Glutamatergic neuron (in vitro differentiated cells): ENCODE measurements around the gene CMTM8. TPM values are rescaled to one million over a fixed set of nuclear protein-coding genes. Genes with fewer than 3 reads are reported as not detected.

Experiments used
- DNase-seq: peaks from one replicate; pipeline ENCODE4 v3.0.0; 2022
- H3K27ac Mint-ChIP-seq: one replicate; pipeline ENCODE4 v1.8.0; 2020; ENCODE audit warnings: mild to moderate bottlenecking, mixed read lengths, inconsistent platforms; ENCODE audit not compliant: unreplicated experiment
- H3K27me3 Mint-ChIP-seq: one replicate; pipeline ENCODE4 v1.8.0; 2020; ENCODE audit warnings: mild to moderate bottlenecking, moderate library complexity, mixed read lengths, inconsistent platforms; ENCODE audit not compliant: unreplicated experiment
- H3K36me3 Mint-ChIP-seq: one replicate; pipeline ENCODE4 v1.8.0; 2020; ENCODE audit warnings: mild to moderate bottlenecking, mixed read lengths, inconsistent platforms; ENCODE audit not compliant: unreplicated experiment
- H3K4me1 Mint-ChIP-seq: one replicate; pipeline ENCODE4 v1.8.0; 2020; ENCODE audit warnings: mild to moderate bottlenecking, low read depth, mixed read lengths, inconsistent platforms; ENCODE audit not compliant: unreplicated experiment
- H3K4me3 Mint-ChIP-seq: one replicate; pipeline ENCODE4 v1.8.0; 2020; ENCODE audit warnings: mild to moderate bottlenecking, mixed read lengths, inconsistent platforms; ENCODE audit not compliant: unreplicated experiment
- H3K9me3 Mint-ChIP-seq: one replicate; pipeline ENCODE4 v1.8.0; 2020; ENCODE audit warnings: mild to moderate bottlenecking, moderate library complexity, mixed read lengths, inconsistent platforms; ENCODE audit not compliant: unreplicated experiment
- total RNA-seq: library from RNA; stranded (reverse); fragmentation: NEBNext Ultra II Directional; extraction: Animal tissue kit (Norgen Biotek cat#: 25700); gene quantifications from one replicate; pipeline ENCODE4 v1.2.1, GENCODE V29; 2021; ENCODE audit not compliant: unreplicated experiment
- TF ChIP-seq, protein P1 (sequence below): fragments of 200-600 bp; sonication (generic); IDR thresholded peaks from one replicate; pipeline ENCODE4 v1.5.0; 2021; ENCODE audit not compliant: partially characterized antibody, unreplicated experiment

CMTM8 gene
- total RNA-seq, 1 donor from 2014 or later, result not detected

DNA sequence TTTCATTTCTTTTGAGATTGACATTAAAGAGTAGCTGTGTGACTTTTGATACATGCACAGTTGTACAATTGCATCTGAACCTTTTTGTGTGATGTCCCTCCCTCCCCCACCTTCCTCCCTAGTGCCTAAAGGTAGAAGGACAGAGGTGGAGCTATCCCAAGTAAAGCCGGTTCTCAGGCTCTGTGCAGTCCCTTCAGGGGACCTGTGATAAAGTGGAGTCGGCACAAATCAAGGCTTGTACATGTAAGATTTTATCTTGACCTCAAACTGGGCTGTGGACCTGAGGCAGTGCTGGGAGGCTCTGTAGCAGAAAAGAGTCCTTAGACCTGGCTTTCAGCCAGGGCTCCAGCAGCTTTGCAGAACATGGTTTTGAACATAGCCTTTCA, 97.6 kb downstream of the CMTM8 start:
- no peaks in the 10 kb centered on the region for H3K9me3 Mint-ChIP-seq
- no peak for DNase-seq
- H3K4me3 Mint-ChIP-seq, result no peak overlapping the region
- TF ChIP-seq, protein P1, sequence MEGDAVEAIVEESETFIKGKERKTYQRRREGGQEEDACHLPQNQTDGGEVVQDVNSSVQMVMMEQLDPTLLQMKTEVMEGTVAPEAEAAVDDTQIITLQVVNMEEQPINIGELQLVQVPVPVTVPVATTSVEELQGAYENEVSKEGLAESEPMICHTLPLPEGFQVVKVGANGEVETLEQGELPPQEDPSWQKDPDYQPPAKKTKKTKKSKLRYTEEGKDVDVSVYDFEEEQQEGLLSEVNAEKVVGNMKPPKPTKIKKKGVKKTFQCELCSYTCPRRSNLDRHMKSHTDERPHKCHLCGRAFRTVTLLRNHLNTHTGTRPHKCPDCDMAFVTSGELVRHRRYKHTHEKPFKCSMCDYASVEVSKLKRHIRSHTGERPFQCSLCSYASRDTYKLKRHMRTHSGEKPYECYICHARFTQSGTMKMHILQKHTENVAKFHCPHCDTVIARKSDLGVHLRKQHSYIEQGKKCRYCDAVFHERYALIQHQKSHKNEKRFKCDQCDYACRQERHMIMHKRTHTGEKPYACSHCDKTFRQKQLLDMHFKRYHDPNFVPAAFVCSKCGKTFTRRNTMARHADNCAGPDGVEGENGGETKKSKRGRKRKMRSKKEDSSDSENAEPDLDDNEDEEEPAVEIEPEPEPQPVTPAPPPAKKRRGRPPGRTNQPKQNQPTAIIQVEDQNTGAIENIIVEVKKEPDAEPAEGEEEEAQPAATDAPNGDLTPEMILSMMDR, result no peak
- H3K27me3 Mint-ChIP-seq, result no peaks in the 10 kb centered on the region
- H3K36me3 Mint-ChIP-seq, result no peaks in the 10 kb centered on the region
- no peak overlapping the region for H3K27ac Mint-ChIP-seq
- H3K4me1 Mint-ChIP-seq, result peaks cover 2% of the 10 kb centered on the region

DNA sequence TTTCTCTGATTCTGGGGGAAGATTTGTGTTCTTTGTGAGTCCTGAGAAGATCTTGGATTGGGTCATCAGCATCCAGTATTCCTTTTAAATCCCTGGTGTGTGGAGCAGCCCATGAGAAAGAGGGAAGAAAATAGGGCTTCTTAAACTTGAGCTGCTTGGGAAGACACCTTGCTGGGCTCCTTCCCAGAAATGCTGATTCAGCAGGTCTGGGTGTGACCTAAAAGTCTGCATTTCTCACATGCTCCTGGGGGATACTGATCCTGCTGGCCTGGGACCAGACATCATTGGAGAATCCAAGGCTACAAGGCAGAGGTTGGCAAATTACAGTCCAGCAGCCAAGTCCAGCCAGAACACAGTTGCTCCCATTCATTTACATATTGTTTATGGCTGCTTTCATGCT, 99.0 kb downstream of the CMTM8 start:
- Mint-ChIP-seq H3K36me3 (no peaks in the 10 kb centered on the region), H3K27ac (no peak overlapping the region), H3K27me3 (no peaks in the 10 kb centered on the region), H3K4me1 (peaks cover 2% of the 10 kb centered on the region), H3K4me3 (no peak overlapping the region), H3K9me3 (no peaks in the 10 kb centered on the region)
- no peak for DNase-seq
- TF ChIP-seq, protein P1, result no peak

DNA sequence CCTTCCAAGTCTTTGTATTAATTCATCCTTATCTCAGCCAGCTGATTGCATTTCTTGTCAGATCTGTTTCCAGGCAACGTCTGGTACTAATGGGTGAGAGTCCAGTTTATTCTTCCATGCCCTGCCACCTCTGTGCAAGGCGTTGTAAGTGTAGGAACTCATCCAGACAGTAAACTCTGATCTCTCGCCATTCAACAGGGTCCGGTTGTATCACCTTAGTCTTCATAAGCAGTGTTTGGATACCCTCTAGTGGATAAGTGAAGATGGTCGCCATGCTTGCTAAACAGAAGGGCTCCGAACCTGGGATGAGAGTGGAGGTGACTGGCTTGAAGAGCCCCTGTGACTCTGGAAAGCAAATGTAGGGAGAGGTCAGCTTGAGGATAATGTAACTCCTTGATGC, 101.6 kb downstream of the CMTM8 start:
- H3K4me3 Mint-ChIP-seq, result no peak overlapping the region
- no peak for DNase-seq

DNA sequence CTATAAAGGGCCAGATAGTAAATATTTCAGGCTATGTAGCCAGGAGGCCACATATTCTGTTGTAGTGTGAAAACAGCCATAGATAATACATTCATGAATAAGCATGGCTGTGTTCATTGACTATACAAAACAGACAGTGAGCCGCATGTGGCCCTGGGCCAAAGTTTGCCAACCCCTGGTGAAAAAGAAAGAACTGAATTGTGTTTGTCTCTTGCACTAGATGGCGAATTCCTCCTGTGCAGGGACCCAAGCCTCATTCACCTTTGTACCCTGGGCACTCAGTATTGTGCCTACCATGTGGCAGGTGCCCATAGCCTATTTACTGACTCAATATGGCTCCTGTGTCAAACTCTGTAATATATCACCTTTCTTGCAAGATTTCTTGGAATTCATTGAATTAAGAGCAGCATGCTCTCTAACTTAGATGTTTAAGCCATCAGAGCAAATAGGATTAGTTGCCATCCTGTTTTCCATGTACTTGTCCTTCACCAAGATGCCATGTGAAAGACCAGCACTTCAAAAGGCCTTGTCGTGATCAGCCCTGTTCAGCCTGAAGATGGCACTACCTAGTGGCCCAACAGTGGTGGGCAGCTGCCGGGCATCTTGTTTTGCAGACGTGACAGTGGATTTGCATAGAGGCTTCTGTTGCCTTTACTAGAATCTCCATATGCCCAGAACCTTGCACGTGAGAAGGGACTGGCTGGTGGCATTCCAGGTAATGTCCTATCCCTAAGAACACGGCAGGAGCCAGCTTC, 102.3 kb downstream of the CMTM8 start:
- H3K27ac Mint-ChIP-seq, result no peak overlapping the region
- H3K4me1 Mint-ChIP-seq, result no peaks in the 10 kb centered on the region
- no peaks in the 10 kb centered on the region for H3K36me3 Mint-ChIP-seq
- peaks cover 3% of the 10 kb centered on the region for H3K27me3 Mint-ChIP-seq
- H3K9me3 Mint-ChIP-seq, result no peaks in the 10 kb centered on the region
- DNase-seq, result no peak
- TF ChIP-seq, protein P1, result no peak
- no peak overlapping the region for H3K4me3 Mint-ChIP-seq

More for the DNA sequence above, 101.6 kb downstream of the CMTM8 start:
- Mint-ChIP-seq H3K4me1 (no peaks in the 10 kb centered on the region), H3K27me3 (peaks cover 3% of the 10 kb centered on the region), H3K27ac (no peak overlapping the region), H3K9me3 (no peaks in the 10 kb centered on the region), H3K36me3 (no peaks in the 10 kb centered on the region)
- TF ChIP-seq, protein P1, result peak; percentile 65

DNA sequence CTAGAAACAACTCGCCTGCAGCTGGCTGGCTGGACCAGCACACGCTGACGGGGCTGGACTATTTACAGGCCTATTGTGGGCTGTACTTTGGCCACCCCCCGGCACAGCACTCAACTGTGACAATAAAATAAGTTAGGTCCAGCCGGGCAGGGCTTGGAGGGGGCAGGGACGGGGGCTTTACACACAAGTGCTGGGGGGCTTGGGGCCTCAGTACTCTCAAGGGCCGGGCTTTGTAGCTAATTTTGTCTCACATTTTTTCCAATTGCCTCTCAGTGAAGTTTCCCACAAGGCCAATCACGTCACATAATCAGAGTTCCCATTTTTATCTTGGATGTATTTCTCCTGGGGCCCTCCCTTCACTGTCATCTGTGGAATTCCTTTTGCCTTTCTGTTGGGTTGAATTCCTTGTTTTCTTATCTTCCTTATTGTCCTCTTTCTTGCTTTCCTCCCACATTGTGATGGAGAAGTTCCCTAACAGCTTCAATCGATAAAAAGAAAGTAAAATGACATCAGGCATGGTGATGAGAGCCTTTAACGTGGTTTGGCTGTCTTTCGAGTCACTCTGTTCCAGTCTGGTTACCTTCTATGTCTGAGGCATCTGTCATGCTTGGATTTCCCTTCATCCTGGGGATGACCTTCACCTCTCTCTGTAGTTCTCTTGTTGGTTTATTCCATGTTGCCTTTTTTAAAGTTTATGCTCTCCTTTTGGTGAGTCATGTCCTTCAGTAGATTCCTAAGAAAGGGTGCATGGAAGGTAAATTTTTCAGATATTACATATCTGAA, 109.1 kb downstream of the CMTM8 start:
- H3K36me3 Mint-ChIP-seq, result no peaks in the 10 kb centered on the region
- H3K4me1 Mint-ChIP-seq, result no peaks in the 10 kb centered on the region
- peaks cover 4% of the 10 kb centered on the region for H3K9me3 Mint-ChIP-seq
- peaks cover 3% of the 10 kb centered on the region for H3K27me3 Mint-ChIP-seq
- TF ChIP-seq, protein P1, result no peak
- no peak overlapping the region for H3K27ac Mint-ChIP-seq
- H3K4me3 Mint-ChIP-seq, result no peak overlapping the region
- DNase-seq, result no peak
